Neural cell (in vitro differentiated cells): ENCODE results near the gene RNF121.

Experiments
- CTCF ChIP-seq: fragments of 450-650 bp; IDR thresholded peaks from 2 replicates; pipeline ENCODE4 v1.5.1; 2014; ENCODE audit warnings: antibody characterized with exemption, mild to moderate bottlenecking, moderate library complexity; ENCODE audit not compliant: poor library complexity, severe bottlenecking
- MXI1 ChIP-seq: fragments of 450-650 bp; conservative IDR thresholded peaks from 2 replicates; pipeline ENCODE4 v1.6.1; 2014; ENCODE audit warnings: antibody characterized with exemption, mild to moderate bottlenecking; ENCODE audit not compliant: poor library complexity, severe bottlenecking
- POLR2AphosphoS5 ChIP-seq: IDR thresholded peaks from 2 replicates; pipeline ENCODE4 v1.6.1; 2012
- REST ChIP-seq: IDR thresholded peaks from 2 replicates; pipeline ENCODE4 v1.6.1; 2012; ENCODE audit warnings: borderline replicate concordance

- TF ChIP-seq CTCF (no peak), REST (no peak), MXI1 (no peak), POLR2AphosphoS5 (no peak)
These were observed 80.3 kb downstream of the RNF121 start for GRCh38 chr11:72009156-72009555.
